Right forelimb (tissue), 1 donor: Measurements from ENCODE around the gene GET4.
A peak's percentile ranks its signal among the peaks of the same experiment; 100 is the strongest.
"Not testable (repeated sequence)": the region's sequence is repeated elsewhere in the genome, so short reads cannot be mapped to it uniquely, and the experiment has no call there.

Source experiments
- DNase-seq: peaks from one replicate; pipeline ENCODE4 v3.0.0-alpha.2; 2018

GET4 gene

GRCh38 chr7:872685-873084, 3.7 kb upstream of the GET4 start:
- DNase-seq: not testable (repeated sequence)

GRCh38 chr7:873367-874002, 2.9 kb upstream of the GET4 start:
- DNase-seq: peak; percentile 77

- no peak for DNase-seq
These were observed 2.2 kb upstream of the GET4 start for GRCh38 chr7:874031-874749.

- DNase-seq: no peak
These were observed 1.3 kb upstream of the GET4 start for GRCh38 chr7:875051-875450.

- no peak for DNase-seq
These were observed 778 bp upstream of the GET4 start for GRCh38 chr7:875476-876076.

GRCh38 chr7:876972-877311, 588 bp downstream of the GET4 start:
- DNase-seq: no peak

GRCh38 chr7:877312-878232, 1.2 kb downstream of the GET4 start:
- DNase-seq: no peak

GRCh38 chr7:879093-879492, 2.7 kb downstream of the GET4 start:
- no peak for DNase-seq

GRCh38 chr7:879706-880105, 3.4 kb downstream of the GET4 start:
- no peak for DNase-seq

- no peak for DNase-seq
These were observed 4.1 kb downstream of the GET4 start for GRCh38 chr7:880450-880849.

GRCh38 chr7:881441-882234, 5.3 kb downstream of the GET4 start:
- no peak for DNase-seq

GRCh38 chr7:882336-883035, 6.1 kb downstream of the GET4 start:
- DNase-seq: no peak

- no peak for DNase-seq
These were observed 7.0 kb downstream of the GET4 start for GRCh38 chr7:883055-884021.

GRCh38 chr7:884191-885003, 8.0 kb downstream of the GET4 start:
- DNase-seq: no peak

GRCh38 chr7:885261-885892, 9.0 kb downstream of the GET4 start:
- no peak for DNase-seq

GRCh38 chr7:885893-886625, 9.7 kb downstream of the GET4 start:
- DNase-seq: no peak

GRCh38 chr7:886626-887487, 10.5 kb downstream of the GET4 start:
- no peak for DNase-seq

GRCh38 chr7:887488-887820, 11.1 kb downstream of the GET4 start:
- no peak for DNase-seq
